GM12878 (cell line): ENCODE results near the gene POU3F3. TPM values are rescaled to one million over a fixed set of nuclear protein-coding genes. Genes with fewer than 3 reads are reported as not detected.

Experiments
- ATAC-seq: fragments of 200-7000 bp; cut with Tn5 transposase; 3 replicates; pipeline ENCODE4 v1.9.1; 2020; ENCODE audit warnings: mild to moderate bottlenecking, moderate library complexity
- BruUV-seq: library from RNA; stranded (reverse); fragments of 400-500 nt; replicated peaks from 2 replicates; lab custom pipeline; 2021; lab: Mats Ljungman, UMichigan
- CTCF ChIA-PET: fragments of 300-600 bp; sonication (Branson Sonifier 250); formaldehyde crosslinking; extraction: SDS; loops from one replicate; lab custom pipeline; 2021; ENCODE audit warnings: inconsistent platforms; lab: Yijun Ruan, JAX
- POLR2A ChIA-PET: fragments of 350-600 bp; formaldehyde crosslinking; extraction: SDS; loops from one replicate; lab custom pipeline; 2021; ENCODE audit warnings: inconsistent platforms; lab: Charles Lee
- RAD21 ChIA-PET: fragments of 300-600 bp; sonication (Branson Sonifier 250); formaldehyde crosslinking; loops from one replicate; lab custom pipeline; 2023; ENCODE audit warnings: antibody characterized with exemption; ENCODE audit not compliant: unreplicated experiment; lab: Charles Lee
- SMC1A ChIA-PET: fragments of 300-600 bp; sonication (Branson Sonifier 250); formaldehyde crosslinking; loops from one replicate; lab custom pipeline; 2023; ENCODE audit not compliant: unreplicated experiment, uncharacterized antibody; lab: Charles Lee
- DNase-seq: peaks from one replicate; pipeline ENCODE4 v3.0.0-alpha.2; 2011; ENCODE audit warnings: low read depth, low spot score
- FAIRE-seq: peaks from 3 replicates; lab custom pipeline; 2011; peaks lifted over from hg19 to GRCh38; lab: Jason Lieb, UNC
- H2AFZ ChIP-seq: 2 replicates; pipeline ENCODE4 v1.6.0; 2011; ENCODE audit warnings: low read depth, low read length, control low read depth; ENCODE audit not compliant: control insufficient read depth
- H3K27ac ChIP-seq: 2 replicates; pipeline ENCODE4 v1.5.1; 2011; ENCODE audit warnings: control low read depth; ENCODE audit not compliant: control insufficient read depth, insufficient read depth
- H3K27me3 ChIP-seq, 2 experiments: replicated peaks in 1 of 2; 2 replicates each; pipeline versions ENCODE4 v1.6.0 to v1.6.1; 2011; ENCODE audit warnings: low read length in 1 of 2; ENCODE audit not compliant: control insufficient read depth in 2 of 2, insufficient read depth in 2 of 2
- H3K36me3 ChIP-seq, 2 experiments: 2 replicates each; pipeline ENCODE4 v1.5.1; 2011; ENCODE audit warnings: low read length in 1 of 2; ENCODE audit not compliant: control insufficient read depth in 2 of 2, insufficient read depth in 2 of 2
- H3K4me1 ChIP-seq: 2 replicates; pipeline ENCODE4 v1.6.1; 2011; ENCODE audit warnings: mild to moderate bottlenecking, low read length, moderate library complexity, mixed read lengths; ENCODE audit not compliant: control insufficient read depth, insufficient read depth
- H3K4me2 ChIP-seq: 2 replicates; pipeline ENCODE4 v1.6.0; 2011; ENCODE audit warnings: control low read depth; ENCODE audit not compliant: control insufficient read depth, insufficient read depth
- H3K4me3 ChIP-seq: fragments of 200-600 bp; sonication (generic); 2 replicates; pipeline ENCODE4 v1.5.1; 2016
- H3K79me2 ChIP-seq: 2 replicates; pipeline ENCODE4 v1.6.0; 2011; ENCODE audit warnings: low read length; ENCODE audit not compliant: control insufficient read depth, insufficient read depth
- H3K9ac ChIP-seq: 2 replicates; pipeline ENCODE4 v1.8.0; 2011; ENCODE audit warnings: low read length, control low read depth, mixed read lengths; ENCODE audit not compliant: control insufficient read depth, insufficient read depth
- H3K9me3 ChIP-seq: replicated peaks from 3 replicates; pipeline ENCODE4 v1.5.1; 2011; ENCODE audit warnings: mild to moderate bottlenecking, low read length; ENCODE audit not compliant: control insufficient read depth, insufficient read depth
- H4K20me1 ChIP-seq: 2 replicates; pipeline ENCODE4 v1.6.0; 2011; ENCODE audit not compliant: control insufficient read depth, insufficient read depth
- FOXM1 ChIP-seq: IDR thresholded peaks from 2 replicates; pipeline ENCODE4 v1.6.1; 2012; ENCODE audit warnings: low read depth, mild to moderate bottlenecking, inconsistent platforms, low read length, moderate library complexity
- PML ChIP-seq: IDR thresholded peaks from 2 replicates; pipeline ENCODE4 v1.6.1; 2012; ENCODE audit warnings: low read length, inconsistent platforms
- TCF3 ChIP-seq: IDR thresholded peaks from 2 replicates; pipeline ENCODE4 v1.6.1; 2012; ENCODE audit warnings: low read depth, mild to moderate bottlenecking, low read length, borderline replicate concordance; ENCODE audit not compliant: insufficient read depth
- ZBED1 ChIP-seq: IDR thresholded peaks from 2 replicates; pipeline ENCODE4 v1.6.1; 2016; ENCODE audit warnings: borderline replicate concordance
- WGBS: methylation state at CpG from one replicate; pipeline ENCODE4 v1.1.6; 2016; ENCODE audit warnings: low lambda C conversion rate; ENCODE audit not compliant: insufficient replicate concordance, insufficient coverage; ENCODE audit errors: missing lambda C conversion rate; 5-methylcytosine and 5-hydroxymethylcytosine counted together
- in situ Hi-C: fragments of 300-500 bp; cut with MboI; formaldehyde crosslinking; loops from 9 replicates; pipeline ENCODE4 v1.14.3; 2018; ENCODE audit warnings: mixed read lengths
- intact Hi-C: fragments of 100-400 bp; cut with micrococcal nuclease; formaldehyde crosslinking; loops from one replicate; pipeline ENCODE4 v1.14.2; 2022; ENCODE audit not compliant: unreplicated experiment
- polyA plus RNA-seq, 11 experiments: library from polyadenylated mRNA; depleted of rRNA in 4 of 11; unstranded in 6 of 11; stranded (reverse) in 5 of 11; fragments of >200 nt; fragmentation: Nextera tagmentation in 4 of 11; fragmentation: Illumina TruSeq in 1 of 11; extraction: Ambion mirVana in 4 of 11; extraction: Trizol in 1 of 11; gene quantifications; 1 replicate in 1 of 11; 2 replicates in 10 of 11; pipeline versions ENCODE4 v1.2.1 to v1.2.3, GENCODE V29; 2011 to 2016; ENCODE audit warnings: inconsistent platforms in 2 of 11, missing spikeins in 2 of 11, low read depth in 1 of 11
- total RNA-seq, 4 experiments: library from RNA; depleted of rRNA in 3 of 4; stranded (reverse); fragments of >200 nt in 3 of 4; fragmentation: Illumina TruSeq in 1 of 4; extraction: Trizol in 1 of 4; gene quantifications; 2 replicates each; pipeline versions ENCODE4 v1.2.1 to v1.2.3, GENCODE V29; 2013 to 2021
- TF ChIP-seq, protein P1 (sequence below): fragments of 450-650 bp; IDR thresholded peaks from 2 replicates; pipeline ENCODE4 v1.6.1; 2016; ENCODE audit warnings: mild to moderate bottlenecking
- TF ChIP-seq, protein P2 (sequence below): IDR thresholded peaks from 2 replicates; pipeline ENCODE4 v1.6.1; 2012; ENCODE audit warnings: improper control_type of control experiment, low read depth, low read length; ENCODE audit not compliant: insufficient replicate concordance

Gene POU3F3
- total and polyA plus RNA-seq, 10 of the 15 experiments (the other 5 are each of a cell fraction or from before 2014, with no cell fraction given) = not detected

DNA sequence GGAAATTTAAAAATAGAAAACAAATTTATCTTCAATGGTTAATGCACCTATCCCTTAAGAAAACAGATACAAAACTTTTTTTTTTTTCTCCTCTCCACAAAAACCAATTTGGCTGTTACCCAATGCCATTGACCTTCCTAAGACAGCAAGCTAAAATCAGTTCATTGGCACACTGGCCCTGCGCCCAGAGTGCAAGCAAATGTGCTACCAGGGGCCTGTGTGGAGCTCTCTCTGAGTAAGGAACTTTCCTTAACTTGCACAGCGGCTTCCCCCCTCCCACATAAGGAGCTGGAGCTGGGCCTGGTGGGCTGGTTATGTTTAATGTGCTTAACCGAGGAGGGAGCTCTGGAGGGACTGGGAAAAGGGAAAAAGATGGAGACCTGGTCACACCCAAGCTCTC is 17.6 kb upstream of the POU3F3 start:
- H3K9me3 ChIP-seq = no peaks in the 10 kb centered on the region
- no peak overlapping the region for H3K27ac ChIP-seq
- CTCF ChIA-PET = interaction anchor here (3.5 kb wide), 1 partner anchor 14 kb away, joined by 14 read pairs; no protein-coding TSS in a partner anchor
- H3K79me2 ChIP-seq = no peaks in the 10 kb centered on the region
- no TSS peak for BruUV-seq
- ATAC-seq = no peak
- in situ Hi-C loops (no loop called here), intact Hi-C loops (no loop called here)
- no peak for TF ChIP-seq ZBED1
- TF ChIP-seq, protein P1, sequence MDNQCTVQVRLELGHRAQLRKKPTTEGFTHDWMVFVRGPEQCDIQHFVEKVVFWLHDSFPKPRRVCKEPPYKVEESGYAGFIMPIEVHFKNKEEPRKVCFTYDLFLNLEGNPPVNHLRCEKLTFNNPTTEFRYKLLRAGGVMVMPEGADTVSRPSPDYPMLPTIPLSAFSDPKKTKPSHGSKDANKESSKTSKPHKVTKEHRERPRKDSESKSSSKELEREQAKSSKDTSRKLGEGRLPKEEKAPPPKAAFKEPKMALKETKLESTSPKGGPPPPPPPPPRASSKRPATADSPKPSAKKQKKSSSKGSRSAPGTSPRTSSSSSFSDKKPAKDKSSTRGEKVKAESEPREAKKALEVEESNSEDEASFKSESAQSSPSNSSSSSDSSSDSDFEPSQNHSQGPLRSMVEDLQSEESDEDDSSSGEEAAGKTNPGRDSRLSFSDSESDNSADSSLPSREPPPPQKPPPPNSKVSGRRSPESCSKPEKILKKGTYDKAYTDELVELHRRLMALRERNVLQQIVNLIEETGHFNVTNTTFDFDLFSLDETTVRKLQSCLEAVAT = no peak
- TF ChIP-seq PML = no peak
- TF ChIP-seq FOXM1 = no peak
- no peak for TF ChIP-seq TCF3
- RAD21 ChIA-PET = no interaction called here
- no peak overlapping the region for H3K4me3 ChIP-seq
- no peaks in the 10 kb centered on the region for H3K4me1 ChIP-seq
- H3K9ac ChIP-seq = no peak overlapping the region
- FAIRE-seq = no peak
- WGBS = 7% methylated on average over 3 of the region's 3 CpGs
- SMC1A ChIA-PET = interaction anchor here (1.6 kb wide), 1 partner anchor 13 kb away, joined by 4 read pairs; no protein-coding TSS in a partner anchor
- no peak overlapping the region for H3K4me2 ChIP-seq
- H4K20me1 ChIP-seq = no peaks in the 10 kb centered on the region
- no peak for DNase-seq
- peaks cover under 1 to 2% of the 10 kb centered on the region in 2 experiments; a peak in 1 of 4 replicates for H3K27me3 ChIP-seq
- H3K36me3 ChIP-seq = no peaks in the 10 kb centered on the region
- POLR2A ChIA-PET = no interaction called here
- H2AFZ ChIP-seq = no peak overlapping the region

DNA sequence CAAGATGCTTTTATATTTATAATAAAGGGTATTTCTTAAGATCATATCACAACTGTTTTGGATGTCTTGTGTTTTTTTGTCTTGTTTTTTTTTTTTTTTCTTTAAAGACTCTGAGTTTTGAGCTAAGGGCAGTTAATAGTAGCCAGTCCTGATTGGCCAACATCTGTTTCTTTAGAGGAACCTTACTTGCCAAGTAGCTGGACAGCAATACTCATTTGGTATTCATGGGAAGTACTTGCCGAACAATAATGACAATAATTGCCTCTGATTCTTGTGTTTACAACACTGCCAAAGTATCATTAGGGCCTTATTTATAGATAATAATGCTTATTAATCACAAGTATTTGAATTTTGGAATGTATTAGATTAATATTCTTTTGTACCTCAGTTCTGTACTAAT is 17.1 kb upstream of the POU3F3 start:
- H3K36me3 ChIP-seq = no peaks in the 10 kb centered on the region
- RAD21 ChIA-PET = no interaction called here
- BruUV-seq = no TSS peak
- H2AFZ ChIP-seq = no peak overlapping the region
- H3K4me3 ChIP-seq = no peak overlapping the region
- no peaks in the 10 kb centered on the region for H3K9me3 ChIP-seq
- no peaks in the 10 kb centered on the region for H3K79me2 ChIP-seq
- CTCF ChIA-PET = interaction anchor here (3.5 kb wide), 1 partner anchor 13 kb away, joined by 14 read pairs; no protein-coding TSS in a partner anchor
- H3K27me3 ChIP-seq = peaks cover 2 to 3% of the 10 kb centered on the region in 2 experiments; a peak in 2 of 4 replicates
- WGBS = 82% methylated on average over 1 of the region's 1 CpG
- SMC1A ChIA-PET = interaction anchor here (1.6 kb wide), 1 partner anchor 13 kb away, joined by 4 read pairs; no protein-coding TSS in a partner anchor
- FAIRE-seq (no peak), DNase-seq (no peak), ATAC-seq (no peak)
- intact Hi-C loops = no loop called here
- POLR2A ChIA-PET = no interaction called here
- in situ Hi-C loops = no loop called here
- no peaks in the 10 kb centered on the region for H4K20me1 ChIP-seq
- H3K27ac ChIP-seq = no peak overlapping the region
- no peaks in the 10 kb centered on the region for H3K4me1 ChIP-seq
- TF ChIP-seq, protein P2, sequence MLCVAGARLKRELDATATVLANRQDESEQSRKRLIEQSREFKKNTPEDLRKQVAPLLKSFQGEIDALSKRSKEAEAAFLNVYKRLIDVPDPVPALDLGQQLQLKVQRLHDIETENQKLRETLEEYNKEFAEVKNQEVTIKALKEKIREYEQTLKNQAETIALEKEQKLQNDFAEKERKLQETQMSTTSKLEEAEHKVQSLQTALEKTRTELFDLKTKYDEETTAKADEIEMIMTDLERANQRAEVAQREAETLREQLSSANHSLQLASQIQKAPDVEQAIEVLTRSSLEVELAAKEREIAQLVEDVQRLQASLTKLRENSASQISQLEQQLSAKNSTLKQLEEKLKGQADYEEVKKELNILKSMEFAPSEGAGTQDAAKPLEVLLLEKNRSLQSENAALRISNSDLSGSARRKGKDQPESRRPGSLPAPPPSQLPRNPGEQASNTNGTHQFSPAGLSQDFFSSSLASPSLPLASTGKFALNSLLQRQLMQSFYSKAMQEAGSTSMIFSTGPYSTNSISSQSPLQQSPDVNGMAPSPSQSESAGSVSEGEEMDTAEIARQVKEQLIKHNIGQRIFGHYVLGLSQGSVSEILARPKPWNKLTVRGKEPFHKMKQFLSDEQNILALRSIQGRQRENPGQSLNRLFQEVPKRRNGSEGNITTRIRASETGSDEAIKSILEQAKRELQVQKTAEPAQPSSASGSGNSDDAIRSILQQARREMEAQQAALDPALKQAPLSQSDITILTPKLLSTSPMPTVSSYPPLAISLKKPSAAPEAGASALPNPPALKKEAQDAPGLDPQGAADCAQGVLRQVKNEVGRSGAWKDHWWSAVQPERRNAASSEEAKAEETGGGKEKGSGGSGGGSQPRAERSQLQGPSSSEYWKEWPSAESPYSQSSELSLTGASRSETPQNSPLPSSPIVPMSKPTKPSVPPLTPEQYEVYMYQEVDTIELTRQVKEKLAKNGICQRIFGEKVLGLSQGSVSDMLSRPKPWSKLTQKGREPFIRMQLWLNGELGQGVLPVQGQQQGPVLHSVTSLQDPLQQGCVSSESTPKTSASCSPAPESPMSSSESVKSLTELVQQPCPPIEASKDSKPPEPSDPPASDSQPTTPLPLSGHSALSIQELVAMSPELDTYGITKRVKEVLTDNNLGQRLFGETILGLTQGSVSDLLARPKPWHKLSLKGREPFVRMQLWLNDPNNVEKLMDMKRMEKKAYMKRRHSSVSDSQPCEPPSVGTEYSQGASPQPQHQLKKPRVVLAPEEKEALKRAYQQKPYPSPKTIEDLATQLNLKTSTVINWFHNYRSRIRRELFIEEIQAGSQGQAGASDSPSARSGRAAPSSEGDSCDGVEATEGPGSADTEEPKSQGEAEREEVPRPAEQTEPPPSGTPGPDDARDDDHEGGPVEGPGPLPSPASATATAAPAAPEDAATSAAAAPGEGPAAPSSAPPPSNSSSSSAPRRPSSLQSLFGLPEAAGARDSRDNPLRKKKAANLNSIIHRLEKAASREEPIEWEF = no peak
- H3K9ac ChIP-seq = no peak overlapping the region
- no peak overlapping the region for H3K4me2 ChIP-seq
